Breast epithelium (tissue), 3 donors: ENCODE measurements around the gene TACR3.

Source experiments
- POLR2A ChIP-seq: fragments of 450-650 bp; IDR thresholded peaks from one replicate; pipeline ENCODE4 v1.6.1; 2016; ENCODE audit warnings: antibody characterized with exemption, mild to moderate bottlenecking, moderate library complexity
- TF ChIP-seq, protein P1 (sequence below), 3 donors: fragments of 450-650 bp; IDR thresholded peaks; one replicate each; pipeline ENCODE4 v1.5.1; 2016 to 2017; ENCODE audit warnings: antibody characterized with exemption in 3 of 3, mild to moderate bottlenecking in 3 of 3, moderate library complexity in 3 of 3

GRCh38 chr4:103754844-103755243 is 35.1 kb upstream of the TACR3 start:
- TF ChIP-seq, protein P1, sequence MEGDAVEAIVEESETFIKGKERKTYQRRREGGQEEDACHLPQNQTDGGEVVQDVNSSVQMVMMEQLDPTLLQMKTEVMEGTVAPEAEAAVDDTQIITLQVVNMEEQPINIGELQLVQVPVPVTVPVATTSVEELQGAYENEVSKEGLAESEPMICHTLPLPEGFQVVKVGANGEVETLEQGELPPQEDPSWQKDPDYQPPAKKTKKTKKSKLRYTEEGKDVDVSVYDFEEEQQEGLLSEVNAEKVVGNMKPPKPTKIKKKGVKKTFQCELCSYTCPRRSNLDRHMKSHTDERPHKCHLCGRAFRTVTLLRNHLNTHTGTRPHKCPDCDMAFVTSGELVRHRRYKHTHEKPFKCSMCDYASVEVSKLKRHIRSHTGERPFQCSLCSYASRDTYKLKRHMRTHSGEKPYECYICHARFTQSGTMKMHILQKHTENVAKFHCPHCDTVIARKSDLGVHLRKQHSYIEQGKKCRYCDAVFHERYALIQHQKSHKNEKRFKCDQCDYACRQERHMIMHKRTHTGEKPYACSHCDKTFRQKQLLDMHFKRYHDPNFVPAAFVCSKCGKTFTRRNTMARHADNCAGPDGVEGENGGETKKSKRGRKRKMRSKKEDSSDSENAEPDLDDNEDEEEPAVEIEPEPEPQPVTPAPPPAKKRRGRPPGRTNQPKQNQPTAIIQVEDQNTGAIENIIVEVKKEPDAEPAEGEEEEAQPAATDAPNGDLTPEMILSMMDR (IDR thresholded peaks at IDR 0.05), result no peak
- TF ChIP-seq POLR2A, result no peak
